H1 (cell line): ENCODE results near the gene AFG1L. TPM values are rescaled to one million over a fixed set of nuclear protein-coding genes. Genes with fewer than 3 reads are reported as not detected.
A peak's percentile ranks its signal among the peaks of the same experiment; 100 is the strongest.

Experiments used
- ASH2L ChIP-seq: fragments of 200-600, 300-600 bp; sonication (generic); IDR thresholded peaks from one replicate; pipeline ENCODE4 v1.7.1; 2017; ENCODE audit warnings: low read length
- ATF2 ChIP-seq: IDR thresholded peaks from 2 replicates; pipeline ENCODE4 v1.6.1; 2012; ENCODE audit warnings: low read length, inconsistent platforms
- CHD2 ChIP-seq: IDR thresholded peaks from 2 replicates; pipeline ENCODE4 v1.6.1; 2012; ENCODE audit warnings: low read length, improper control_type of control experiment
- CHD7 ChIP-seq: fragments of 300-600 bp; sonication (generic); IDR thresholded peaks from 2 replicates; pipeline ENCODE4 v1.7.1; 2012; ENCODE audit warnings: low read length, moderate library complexity, mild to moderate bottlenecking, inconsistent platforms; ENCODE audit not compliant: insufficient replicate concordance
- EZH2 ChIP-seq: fragments of 200-600 bp; sonication (generic); IDR thresholded peaks from 2 replicates; pipeline ENCODE4 v1.7.1; 2012; ENCODE audit warnings: low read depth, mild to moderate bottlenecking, moderate library complexity, low read length, inconsistent platforms; ENCODE audit not compliant: severe bottlenecking
- HDAC2 ChIP-seq, 2 experiments: fragments of 300-600 bp in 1 of 2; sonication (generic) in 1 of 2; IDR thresholded peaks; 2 replicates each; pipeline ENCODE4 v1.6.1; 2011 to 2012; ENCODE audit warnings: low read depth in 2 of 2, low read length in 2 of 2, mild to moderate bottlenecking in 2 of 2, moderate library complexity in 2 of 2, borderline replicate concordance in 1 of 2, inconsistent platforms in 1 of 2
- POLR2A ChIP-seq, 2 experiments: IDR thresholded peaks; 1 replicate in 1 of 2; 2 replicates in 1 of 2; pipeline ENCODE4 v1.6.1; 2011; ENCODE audit warnings: low read depth in 2 of 2, low read length in 2 of 2, mild to moderate bottlenecking in 2 of 2; ENCODE audit errors: control extremely low read depth in 1 of 2
- POLR2AphosphoS5 ChIP-seq: IDR thresholded peaks from 2 replicates; pipeline ENCODE4 v1.6.1; 2011; ENCODE audit warnings: low read depth, low read length
- polyA plus RNA-seq, 7 experiments: library from polyadenylated mRNA; depleted of rRNA in 3 of 7; stranded (reverse) in 5 of 7; unstranded in 2 of 7; fragments of >200 nt in 5 of 7; fragments of 200-250 nt in 2 of 7; gene quantifications; 1 replicate in 5 of 7; 2 replicates in 1 of 7; 4 replicates in 1 of 7; pipeline versions ENCODE4 v1.2.1 to v1.2.3, GENCODE V29; 2011 to 2013; ENCODE audit warnings: missing spikeins in 2 of 7, mixed read lengths in 2 of 7
- total RNA-seq: library from RNA; stranded (reverse); fragmentation: NEBNext Ultra II Directional; extraction: Animal tissue kit (Norgen Biotek cat#: 25700); gene quantifications from 2 replicates; pipeline ENCODE4 v1.2.1, GENCODE V29; 2021

The AFG1L gene
- total and polyA plus RNA-seq, 2 of the 8 experiments (the other 6 are each of a cell fraction or from before 2014, with no cell fraction given): 0.98 to 5.7 TPM

- TF ChIP-seq ATF2: no peak
- TF ChIP-seq ASH2L: peak; percentile 21
- peak; percentile 45 to 75 for TF ChIP-seq POLR2A (IDR thresholded peaks at IDR 0.05; ENCODE audit: control extremely low read depth in 1 of 2, low read depth in 2 of 2, low read length in 2 of 2)
- peak; percentile 39 for TF ChIP-seq EZH2
- TF ChIP-seq CHD7: no peak
- no peak; the same call in 1 of the 2 replicates for TF ChIP-seq POLR2AphosphoS5
- no peak for TF ChIP-seq HDAC2 (IDR thresholded peaks at IDR 0.05; ENCODE audit: borderline replicate concordance in 1 of 2, low read depth in 2 of 2, low read length in 2 of 2)
- 0 out of 2 replicates have a peak, but pooled peaks have one; percentile 1 for TF ChIP-seq CHD2
These were observed 262.9 kb downstream of the AFG1L start (continued) for GRCh38 chr6:108557494-108558371.
